Dedifferentiated amniotic fluid mesenchymal stem cell (primary cell): ENCODE data around the gene AMZ2.
"Not testable (repeated sequence)": the region's sequence is repeated elsewhere in the genome, so short reads cannot be mapped to it uniquely, and the experiment has no call there.

Source experiments
- DNase-seq: peaks from one replicate; pipeline ENCODE4 v3.0.0-alpha.2; 2016; ENCODE audit errors: extremely low spot score

The AMZ2 gene

DNA sequence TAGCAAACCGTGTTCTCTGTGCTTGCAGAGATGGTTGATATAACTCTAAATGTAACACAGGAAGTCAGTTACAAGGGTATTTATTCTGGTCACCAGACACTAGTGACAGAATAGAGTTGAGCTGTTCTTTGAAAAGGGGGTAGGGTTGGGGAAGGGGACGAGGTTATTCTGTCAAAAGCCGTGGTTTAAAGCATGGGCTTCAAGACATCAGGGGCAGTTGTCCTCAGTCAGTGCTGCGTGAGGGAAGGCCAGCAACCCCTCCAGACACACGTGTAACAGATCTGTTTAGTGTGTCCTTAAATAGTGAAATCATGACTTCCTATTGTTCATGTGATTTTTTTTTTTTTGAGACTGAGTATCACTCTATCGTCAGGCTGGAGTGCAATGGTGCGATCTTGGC, 5.6 kb downstream of the AMZ2 start:
- not testable (repeated sequence) for DNase-seq

DNA sequence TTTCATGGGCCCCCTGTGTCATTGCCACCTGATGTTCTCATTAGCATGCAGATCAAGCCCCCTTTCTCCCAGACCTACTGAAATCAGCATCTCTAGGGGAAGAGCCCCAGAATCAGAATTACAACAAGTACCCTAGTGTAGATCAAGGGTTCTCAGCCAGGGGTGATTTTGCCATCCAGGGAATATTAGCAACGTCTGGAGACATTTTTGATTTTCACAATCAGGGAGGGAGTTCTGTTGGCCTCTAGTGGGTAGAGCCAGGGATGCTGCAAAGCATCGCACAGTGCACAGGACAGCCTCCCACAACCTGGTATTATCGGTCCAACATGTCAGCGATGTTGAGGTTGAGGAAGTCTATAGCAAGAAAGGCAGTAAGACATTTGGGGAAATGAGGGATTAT, 7.3 kb downstream of the AMZ2 start:
- DNase-seq, result no peak

DNA sequence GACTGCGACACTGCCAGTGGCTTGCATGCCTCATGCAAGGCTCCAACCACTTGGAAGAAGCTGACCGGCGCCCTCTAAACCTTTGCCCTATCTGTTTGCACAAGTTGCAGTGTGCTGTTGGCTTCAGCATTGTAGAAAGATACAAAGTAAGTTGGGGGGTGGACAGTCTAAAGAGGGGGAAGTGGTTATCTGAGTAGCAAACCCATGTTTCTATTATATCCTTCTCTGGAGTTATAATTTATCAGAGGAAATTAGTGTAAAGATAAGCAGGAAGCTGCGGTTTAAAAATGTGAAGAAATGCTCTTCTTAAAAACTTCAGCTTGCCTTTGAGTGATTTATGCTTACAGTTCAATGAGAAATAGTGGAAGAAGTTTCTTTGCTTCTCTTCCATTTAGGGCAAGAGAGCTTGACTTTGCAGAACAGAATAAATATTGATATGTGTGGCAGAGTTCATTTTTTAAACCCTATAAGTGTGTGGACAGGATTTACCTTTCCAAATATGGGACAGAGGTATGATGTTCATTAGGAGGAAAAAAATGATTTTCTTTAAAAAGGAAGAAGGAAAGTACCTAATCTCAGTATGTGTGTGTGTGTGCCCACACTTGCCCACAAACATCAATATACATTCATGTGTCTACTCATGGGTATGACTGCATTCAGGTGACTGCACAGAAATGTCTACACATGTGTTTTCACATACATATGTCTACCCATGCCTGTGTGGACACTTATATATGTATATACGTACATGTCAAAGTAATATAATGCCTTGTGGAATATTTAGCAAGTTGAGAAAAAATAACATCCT, 8.1 kb downstream of the AMZ2 start:
- no peak for DNase-seq

DNA sequence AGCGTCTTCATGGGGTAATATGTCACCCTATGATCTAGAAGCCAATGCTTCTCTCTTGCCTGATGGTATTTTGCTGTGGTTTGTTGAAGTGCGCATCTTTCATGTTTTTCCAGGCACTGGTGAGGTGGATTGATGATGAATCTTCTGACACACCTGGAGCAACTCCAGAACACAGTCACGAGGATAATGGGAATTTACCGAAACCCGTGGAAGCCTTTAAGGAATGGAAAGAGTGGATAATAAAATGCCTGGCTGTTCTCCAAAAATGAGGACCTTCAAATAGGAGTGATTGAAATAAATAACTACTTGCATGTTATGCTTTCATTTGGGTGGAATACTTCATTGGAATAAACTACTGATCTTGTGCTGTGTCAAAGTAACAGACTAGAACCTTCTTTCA, 8.9 kb downstream of the AMZ2 start:
- not testable (repeated sequence) for DNase-seq

DNA sequence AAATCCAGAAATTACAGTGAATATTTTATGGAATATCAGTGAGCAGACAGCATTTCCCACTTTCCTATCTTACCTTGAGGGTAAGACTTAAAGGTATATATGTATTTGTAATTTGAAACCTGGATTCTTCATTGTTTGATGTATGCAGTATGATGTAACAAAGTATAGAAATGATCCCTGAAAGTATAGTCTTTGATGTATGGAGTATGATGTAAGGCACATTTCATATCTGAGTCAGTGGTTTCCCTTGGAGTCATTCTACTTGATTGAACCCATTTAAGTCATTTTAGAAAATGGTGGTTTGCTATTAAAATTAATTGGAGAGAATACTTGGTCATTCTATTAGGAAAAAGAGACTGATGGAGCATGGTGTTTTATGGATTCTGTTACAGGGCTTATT, 10.1 kb downstream of the AMZ2 start:
- no peak for DNase-seq

DNA sequence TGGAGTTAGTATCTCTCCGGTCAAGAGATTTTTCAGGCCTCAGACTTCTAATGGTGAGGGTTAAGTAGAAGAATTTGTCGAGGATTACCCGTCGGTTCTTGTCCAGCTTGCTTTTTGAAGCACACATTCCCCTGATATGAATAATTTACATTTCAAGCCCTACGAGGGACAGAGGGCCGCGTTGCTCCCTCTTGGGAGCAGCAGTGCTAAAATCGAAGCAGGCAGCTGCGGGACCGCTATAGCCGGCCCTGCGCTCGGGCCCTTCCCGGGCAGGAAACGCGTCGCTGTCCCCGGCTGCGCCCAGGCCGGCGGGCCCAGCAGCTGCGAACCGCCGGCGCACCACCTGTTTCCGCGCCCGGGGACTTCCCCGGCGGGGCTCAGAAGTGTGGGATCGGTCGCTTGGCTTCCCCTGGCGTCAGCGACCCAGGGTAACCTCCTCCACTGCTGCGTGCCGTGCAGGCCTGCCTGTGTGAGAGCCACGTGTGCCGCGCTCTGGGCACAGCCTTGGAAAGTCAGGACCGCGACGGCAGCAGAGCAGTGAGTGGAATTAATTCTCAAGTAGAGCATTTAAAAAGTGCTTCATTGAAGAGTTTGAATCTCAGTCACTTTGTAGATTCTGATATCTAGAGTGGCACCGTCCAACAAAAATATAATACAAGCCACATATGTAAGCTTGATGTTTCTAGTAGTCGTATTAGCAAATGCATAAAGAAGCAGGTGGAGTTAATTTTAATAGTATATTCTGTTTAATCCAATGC, 11.2 kb downstream of the AMZ2 start:
- not testable (repeated sequence) for DNase-seq

DNA sequence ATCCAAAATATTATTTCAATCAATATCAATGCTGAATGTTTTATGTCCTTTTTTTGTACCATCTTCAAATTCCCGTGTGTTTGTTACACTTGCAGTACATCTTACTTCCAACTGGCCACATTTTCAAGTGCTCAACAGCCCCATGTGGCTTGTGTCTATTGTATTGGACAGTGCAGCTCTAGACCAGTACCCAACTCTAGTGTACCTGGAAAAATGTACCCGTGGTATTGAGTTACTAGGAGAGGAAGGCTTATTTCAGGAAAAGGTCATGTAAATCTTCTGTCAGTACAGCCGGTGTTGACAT, 11.8 kb downstream of the AMZ2 start:
- DNase-seq, result not testable (repeated sequence)

DNA sequence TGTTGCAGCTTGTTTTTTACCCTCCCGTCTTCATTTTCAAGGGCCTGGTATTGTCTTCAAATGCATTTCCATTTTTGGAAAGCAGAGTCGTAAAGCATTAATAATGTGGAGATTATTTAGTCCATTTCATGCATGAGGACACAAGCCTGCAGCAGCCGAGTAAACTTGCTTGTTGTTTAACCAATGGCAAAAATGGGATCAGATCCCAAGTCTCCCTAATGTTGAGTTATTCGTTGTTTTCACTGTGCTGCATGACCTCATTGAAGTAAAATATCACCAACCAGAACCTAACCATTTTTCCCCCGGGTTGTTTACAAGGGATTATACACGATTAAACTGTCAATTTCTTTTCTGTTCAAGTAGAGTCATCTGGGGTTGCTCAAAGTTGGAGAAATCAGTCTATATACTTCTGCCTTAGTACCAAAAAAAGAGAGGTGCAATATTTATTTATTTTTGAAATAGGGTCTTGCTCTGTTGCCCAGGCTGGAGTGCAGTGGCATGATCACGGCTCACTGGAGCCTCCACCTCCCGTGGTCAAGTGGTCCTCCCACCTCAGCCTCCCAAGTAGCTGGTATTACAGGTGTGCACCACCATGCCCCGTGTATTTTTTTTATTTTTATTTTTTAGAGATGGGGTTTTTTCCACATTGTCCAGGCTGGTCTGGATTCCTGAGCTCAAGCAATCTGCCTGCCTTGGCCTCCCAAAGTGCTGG, 12.4 kb downstream of the AMZ2 start:
- no peak for DNase-seq

DNA sequence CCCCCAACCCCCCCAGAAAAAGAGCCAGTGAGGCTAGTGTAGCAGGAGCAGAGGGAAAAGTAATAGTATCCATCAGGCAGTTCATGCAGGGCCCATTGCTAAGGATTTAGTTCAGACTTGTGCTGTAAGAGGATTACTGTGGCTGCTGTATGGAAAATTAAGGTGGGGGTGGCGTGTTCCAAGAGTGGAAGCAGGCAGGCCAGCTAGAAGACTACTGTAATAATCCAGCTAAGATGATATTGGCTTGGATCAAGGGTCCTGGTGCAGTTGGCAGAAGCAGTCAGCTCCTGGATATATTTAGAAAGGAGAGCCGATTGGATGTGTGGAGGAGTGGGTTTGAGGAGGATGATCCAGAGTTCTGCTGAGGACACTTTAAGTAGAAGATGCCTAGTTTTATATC, 14.6 kb downstream of the AMZ2 start:
- DNase-seq, result not testable (repeated sequence)

DNA sequence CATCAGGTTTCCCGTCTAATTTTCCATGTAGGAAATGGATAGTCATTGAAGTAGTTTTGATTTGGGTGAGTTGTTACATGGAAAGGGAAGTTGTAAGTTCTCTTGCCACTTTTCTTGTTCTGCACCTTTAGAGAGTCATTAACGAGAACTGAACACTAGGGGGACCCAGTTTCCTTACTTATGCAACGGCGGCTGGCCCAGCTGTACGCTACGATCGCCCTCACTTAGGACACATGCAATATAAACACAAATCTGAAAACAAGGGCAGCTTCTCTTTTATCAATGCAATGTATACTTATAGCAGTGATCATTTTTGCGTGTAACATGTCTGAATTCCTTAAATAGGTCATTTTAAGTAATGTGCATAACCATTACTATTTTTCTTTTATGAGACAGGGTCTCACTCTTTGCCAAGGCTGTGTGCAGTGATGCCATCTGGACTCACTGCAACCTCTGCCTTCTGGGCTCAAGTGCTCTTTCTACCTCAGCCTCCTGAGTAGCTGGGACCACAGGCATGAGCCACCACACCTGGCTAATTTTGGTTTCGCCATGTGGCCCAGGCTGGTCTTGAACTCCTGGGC, 15.3 kb downstream of the AMZ2 start:
- not testable (repeated sequence) for DNase-seq

DNA sequence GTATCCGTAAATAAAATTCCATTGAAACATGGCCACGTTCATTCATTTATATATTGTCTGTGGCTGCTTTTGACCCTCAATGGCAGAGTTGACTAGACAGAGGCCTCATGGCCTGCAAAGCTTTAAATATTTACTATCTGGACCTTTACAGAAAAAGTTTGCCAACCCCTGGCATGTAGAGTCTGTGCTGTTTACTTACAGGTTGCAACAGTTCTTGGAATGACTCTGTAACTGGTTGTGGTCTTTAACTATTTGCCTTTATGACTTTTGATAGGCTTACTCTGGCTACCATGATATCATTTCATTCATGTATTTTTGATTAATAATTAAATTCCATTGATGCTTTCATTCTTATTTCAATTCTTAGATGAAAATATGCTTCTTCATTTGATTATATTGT, 18.0 kb downstream of the AMZ2 start:
- DNase-seq, result not testable (repeated sequence)

DNA sequence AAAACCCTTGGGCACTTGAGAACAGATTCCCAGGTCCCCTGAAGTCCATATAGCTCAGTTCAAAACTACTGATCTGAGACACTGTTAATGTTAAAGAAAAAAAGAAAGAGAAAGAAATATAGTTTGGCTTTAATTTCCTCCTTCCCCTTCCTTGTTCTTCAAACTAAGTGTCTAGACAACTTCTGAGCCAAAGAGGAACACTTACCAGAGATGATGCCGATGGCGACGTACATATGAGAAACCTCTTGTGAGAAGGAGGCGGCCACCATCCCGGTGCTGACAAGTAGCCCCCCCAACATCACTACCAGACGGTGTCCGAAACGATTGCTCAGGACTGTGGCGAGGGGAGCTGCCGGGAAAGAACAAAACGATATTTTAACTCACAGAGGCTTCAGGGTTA, 25.9 kb downstream of the AMZ2 start:
- DNase-seq, result no peak

DNA sequence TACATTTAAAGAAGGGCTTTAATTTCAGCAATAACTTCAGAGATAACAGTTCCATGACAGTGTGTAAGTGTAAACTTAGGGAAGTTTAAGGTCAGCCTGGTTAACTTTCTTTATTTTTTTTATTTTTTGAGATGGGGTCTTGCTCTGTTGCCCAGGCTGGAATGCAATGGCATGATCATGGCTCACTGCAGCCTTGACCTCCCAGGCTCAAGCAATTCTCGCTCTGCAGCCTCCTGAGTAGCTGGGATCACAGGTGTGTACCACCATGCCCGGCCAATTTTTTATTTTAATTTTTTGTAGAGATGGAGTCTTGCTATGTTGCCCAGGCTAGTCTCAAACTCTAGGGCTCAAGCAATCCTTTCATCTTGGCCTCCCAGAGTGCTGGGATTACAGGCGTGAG, 28.5 kb downstream of the AMZ2 start:
- DNase-seq, result not testable (repeated sequence)

DNA sequence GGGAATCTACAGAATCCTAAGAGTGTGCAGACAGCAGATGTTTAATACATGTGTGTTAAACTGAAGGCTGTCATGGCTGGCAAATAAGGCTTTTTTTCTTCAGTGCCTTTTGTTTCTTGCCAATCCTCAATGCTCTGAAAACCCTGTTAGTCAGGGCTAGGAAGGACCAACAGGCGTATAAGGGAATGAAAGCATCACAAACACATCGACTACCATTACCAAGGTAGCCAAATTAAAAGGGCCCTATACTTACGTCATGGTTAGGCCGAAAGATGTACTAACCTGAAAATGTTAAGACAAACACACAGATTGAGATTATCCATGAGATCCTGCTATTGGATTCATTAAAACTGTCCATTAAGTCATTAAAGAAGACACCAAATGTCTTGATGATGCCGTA, 30.0 kb downstream of the AMZ2 start:
- no peak for DNase-seq

DNA sequence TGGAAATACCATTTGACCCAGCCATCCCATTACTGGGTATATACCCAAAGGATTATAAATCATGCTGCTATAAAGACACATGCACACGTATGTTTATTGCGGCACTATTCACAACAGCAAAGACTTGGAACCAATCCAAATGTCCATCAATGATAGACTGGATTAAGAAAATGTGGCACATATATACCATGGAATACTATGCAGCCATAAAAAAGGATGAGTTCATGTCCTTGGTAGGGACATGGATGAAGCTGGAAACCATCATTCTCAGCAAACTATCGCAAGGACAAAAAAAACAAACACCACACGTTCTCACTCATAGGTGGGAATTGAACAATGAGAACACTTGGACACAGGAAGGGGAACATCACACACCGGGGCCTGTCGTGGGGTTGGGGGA, 34.1 kb downstream of the AMZ2 start:
- not testable (repeated sequence) for DNase-seq

DNA sequence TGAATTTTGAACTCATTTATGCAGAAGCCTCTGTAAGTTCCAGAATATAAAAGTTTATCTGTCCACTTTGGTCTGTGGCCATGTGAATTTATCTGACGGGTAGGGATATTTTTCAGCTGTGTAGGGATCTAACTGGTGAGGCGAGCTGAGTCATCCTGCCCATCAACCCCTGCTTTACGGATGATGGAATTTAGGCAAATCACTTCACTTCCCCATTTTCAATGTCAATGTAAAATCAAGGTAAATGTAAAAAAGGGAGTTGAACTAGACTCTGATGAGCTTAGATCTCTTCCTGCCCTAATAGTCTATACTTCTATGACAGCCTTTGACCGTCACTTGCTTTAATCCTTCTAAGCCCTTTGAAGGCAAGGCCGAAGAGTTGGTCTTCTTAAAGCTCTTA, 40.5 kb downstream of the AMZ2 start:
- DNase-seq, result no peak

DNA sequence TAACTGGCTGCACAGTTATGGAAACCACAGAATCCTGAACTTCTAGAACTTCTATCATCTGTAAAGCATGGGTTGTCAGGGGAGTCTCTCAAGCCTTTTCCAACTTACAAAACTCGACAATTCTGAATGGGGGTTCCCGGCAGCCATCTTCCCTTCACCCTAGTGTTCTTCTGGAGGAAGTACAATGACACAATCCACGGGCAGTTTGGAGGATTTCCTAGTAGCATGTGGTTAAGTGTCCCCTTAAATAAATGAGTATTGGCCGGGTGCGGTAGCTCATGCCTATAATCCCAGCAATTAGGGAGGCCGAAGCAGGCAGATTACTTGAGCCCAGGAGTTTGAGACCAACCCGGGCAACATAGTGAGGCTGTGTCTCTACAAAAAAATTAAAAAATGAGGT, 41.0 kb downstream of the AMZ2 start:
- DNase-seq, result no peak

DNA sequence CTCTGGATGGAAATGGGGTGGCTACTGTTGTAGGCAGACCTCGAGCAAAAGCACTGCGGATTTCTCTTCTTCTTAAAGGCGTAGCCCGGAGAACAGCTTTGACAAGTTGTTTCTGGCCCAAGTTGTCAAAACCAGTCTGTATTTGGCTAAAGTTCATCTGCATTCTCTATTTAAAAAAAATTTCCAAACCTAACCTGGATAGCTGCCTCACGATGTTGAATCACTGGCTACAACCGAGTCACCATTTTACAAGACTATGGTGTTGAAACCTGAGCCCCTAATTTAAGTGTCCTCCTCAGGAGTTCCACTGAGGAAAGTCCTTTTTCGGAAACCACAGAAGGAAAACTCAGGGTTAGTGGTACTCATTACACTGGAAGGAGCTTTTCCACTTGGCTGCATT, 41.6 kb downstream of the AMZ2 start:
- DNase-seq, result no peak

DNA sequence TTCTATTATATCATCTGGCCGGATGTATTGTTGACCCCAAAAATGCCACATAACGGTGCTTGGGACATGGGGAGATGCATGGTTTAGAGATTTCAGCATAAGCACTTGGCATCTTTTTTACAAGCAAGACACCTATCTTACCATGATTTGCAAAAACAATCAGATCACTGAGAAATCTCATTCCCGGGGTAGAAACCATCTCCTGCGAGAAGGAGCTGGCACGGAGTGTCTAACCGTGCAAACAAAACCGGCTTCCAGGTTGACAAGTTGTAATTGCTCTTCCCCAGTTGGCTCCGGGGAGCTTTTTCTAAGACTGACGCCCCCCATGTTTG, 42.1 kb downstream of the AMZ2 start:
- DNase-seq, result no peak

DNA sequence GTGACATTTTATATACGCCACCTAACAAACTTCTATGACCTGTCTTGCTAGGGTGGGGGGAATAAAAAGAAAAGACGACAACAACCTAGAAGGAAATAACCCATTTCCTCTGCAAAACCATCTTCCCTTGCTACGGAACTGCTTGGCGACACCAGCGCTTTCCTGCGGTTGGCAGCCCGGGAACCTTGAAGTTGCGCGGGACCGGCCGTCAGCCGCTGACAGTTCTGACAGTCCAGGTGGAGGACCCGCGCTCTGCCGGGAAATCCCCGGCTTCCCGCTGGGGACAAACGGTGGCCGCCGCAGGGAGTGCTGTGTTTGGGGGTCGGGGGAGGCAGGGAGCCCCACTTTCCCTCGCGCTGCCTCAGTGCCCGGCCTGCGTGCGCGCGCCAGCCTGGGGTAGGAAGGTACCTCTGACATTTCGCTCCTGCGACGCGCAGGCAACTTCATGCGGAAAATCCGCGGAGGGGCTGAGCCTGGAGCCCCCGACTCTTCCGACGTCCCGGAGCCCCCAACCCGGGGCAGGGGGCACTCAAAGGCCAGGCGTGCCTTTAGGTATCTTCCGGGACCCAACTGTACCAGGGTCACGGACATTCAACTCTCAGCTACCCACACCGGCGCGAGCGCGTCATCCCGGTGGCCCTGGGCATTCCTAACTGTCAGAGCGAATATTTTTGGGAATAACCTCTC, 42.6 kb downstream of the AMZ2 start:
- DNase-seq, result no peak

DNA sequence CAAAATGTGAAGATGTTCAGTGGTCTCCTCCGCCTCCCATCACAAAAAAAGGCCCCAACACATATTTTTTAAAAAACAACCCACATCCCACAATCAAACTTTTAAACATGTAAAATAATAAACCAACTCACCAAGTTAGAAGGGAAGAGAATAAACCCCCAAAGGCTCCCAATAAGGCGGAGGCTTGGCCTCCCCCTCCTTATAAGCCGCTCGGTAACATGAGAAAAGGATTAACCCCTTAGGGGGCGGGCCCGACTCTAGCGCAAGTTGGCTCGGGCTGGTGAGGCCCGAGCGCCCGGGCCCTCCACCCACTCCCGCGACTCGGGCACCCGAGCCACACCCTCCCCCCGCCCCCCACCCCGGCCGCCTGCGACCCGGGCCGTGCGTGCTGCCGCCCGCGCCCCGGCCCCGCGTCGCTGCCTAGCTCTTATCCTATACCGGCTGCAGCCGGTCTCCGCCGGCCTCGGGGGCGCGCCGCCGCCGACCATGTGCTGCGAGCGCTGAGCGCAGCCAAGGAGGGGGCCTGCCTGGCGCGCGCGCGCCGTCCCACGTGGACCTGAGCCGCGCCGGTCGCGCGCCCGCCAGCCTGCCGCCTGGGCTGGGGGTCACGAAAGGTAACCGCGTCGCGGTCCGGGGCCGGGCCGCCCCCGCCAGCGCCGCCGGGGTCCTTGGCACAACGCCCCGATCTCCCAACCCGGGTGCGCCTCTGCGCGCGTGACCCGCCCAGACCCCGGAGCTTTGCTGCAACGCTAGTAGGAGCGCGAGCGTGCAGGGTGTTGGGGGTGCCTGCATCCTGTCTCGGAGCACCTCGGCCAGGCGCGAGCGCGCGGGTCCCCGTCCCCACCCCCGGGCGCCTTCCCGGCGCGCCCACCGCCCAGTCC, 43.4 kb downstream of the AMZ2 start, which contains the start of the genes ARSG and SLC16A6:
ARSG (plus strand) TSS at position 541 of the 881 bp plus-strand sequence. CDS start 15,999 bp downstream, outside the sequence.
SLC16A6 (minus strand) TSS at position 173 of the 881 bp plus-strand sequence. CDS start 12,807 bp downstream, outside the sequence.
- DNase-seq, result no peak
